SK-N-MC (cell line): ENCODE results near the gene PLEKHD1.

ENCODE experiments used
- DNase-seq: peaks from one replicate; pipeline ENCODE4 v3.0.0-alpha.2; 2011; ENCODE audit warnings: low read depth, low spot score
- H3K27ac ChIP-seq: fragments of 200-600 bp; sonication (generic); 2 replicates; pipeline ENCODE4 v1.5.1; 2016; ENCODE audit warnings: mixed run types
- H3K36me3 ChIP-seq: fragments of 200-600 bp; sonication (generic); 2 replicates; pipeline ENCODE4 v1.6.1; 2017; ENCODE audit warnings: antibody characterized with exemption, low read length, mixed read lengths; ENCODE audit not compliant: insufficient read depth
- H3K4me3 ChIP-seq: fragments of 200-600 bp; sonication (generic); 2 replicates; pipeline ENCODE4 v1.5.1; 2016
- H3K9ac ChIP-seq: fragments of 200-600 bp; sonication (generic); 2 replicates; pipeline ENCODE4 v1.8.0; 2017; ENCODE audit warnings: mixed run types, mixed read lengths; ENCODE audit not compliant: insufficient read length
- H3K9me3 ChIP-seq: fragments of 200-600 bp; sonication (generic); 2 replicates; pipeline ENCODE4 v1.6.1; 2017; ENCODE audit warnings: low read depth, mild to moderate bottlenecking, antibody characterized with exemption, low read length, moderate library complexity, mixed read lengths
- EZH2 ChIP-seq: fragments of 200-600 bp; sonication (generic); IDR thresholded peaks from one replicate; pipeline ENCODE4 v1.6.1; 2017; ENCODE audit warnings: antibody characterized with exemption
- FOXP2 ChIP-seq: optimal IDR thresholded peaks from 2 replicates; pipeline ENCODE3; 2011; ENCODE audit warnings: mild to moderate bottlenecking, moderate library complexity; ENCODE audit not compliant: insufficient read depth; ENCODE audit errors: extremely low read length, control extremely low read depth
- POLR2AphosphoS5 ChIP-seq: IDR thresholded peaks from 2 replicates; pipeline ENCODE4 v1.6.1; 2012; ENCODE audit warnings: mild to moderate bottlenecking, low read depth, low read length, borderline replicate concordance

Gene PLEKHD1

GRCh38 chr14:69574263-69574953, 89.9 kb downstream of the PLEKHD1 start, which contains the start of gene CCDC177:
Gene CCDC177 (minus strand): TSS chr14:69574871. CDS start chr14:69573622, 1,249 bp downstream.
- H3K27ac ChIP-seq = no peak within 1 kb of the TSS
- DNase-seq = no peak
- no peaks in the 10 kb centered on the region for H3K36me3 ChIP-seq
- no peak for TF ChIP-seq POLR2AphosphoS5
- no peak for TF ChIP-seq EZH2
- no peak for TF ChIP-seq FOXP2
- peak within 1 kb of the TSS; percentile 60 for H3K4me3 ChIP-seq
- H3K9me3 ChIP-seq = no peaks in the 10 kb centered on the region
- no peak within 1 kb of the TSS for H3K9ac ChIP-seq

- TF ChIP-seq FOXP2 = no peak
- no peak for TF ChIP-seq POLR2AphosphoS5
- no peak for TF ChIP-seq EZH2
- DNase-seq = no peak
Measured at GRCh38 chr14:69574954-69575295, 90.4 kb downstream of the PLEKHD1 start.

GRCh38 chr14:69579476-69579875, 94.9 kb downstream of the PLEKHD1 start:
- TF ChIP-seq FOXP2 = no peak
- no peak for TF ChIP-seq EZH2
- no peak for TF ChIP-seq POLR2AphosphoS5
- DNase-seq = no peak
- no peak overlapping the region for H3K9ac ChIP-seq
- H3K9me3 ChIP-seq = no peaks in the 10 kb centered on the region
- no peaks in the 10 kb centered on the region for H3K36me3 ChIP-seq
- no peak overlapping the region for H3K4me3 ChIP-seq
- no peak overlapping the region for H3K27ac ChIP-seq

More at GRCh38 chr14:69574954-69575295, 90.4 kb downstream of the PLEKHD1 start:
- no peak overlapping the region for H3K27ac ChIP-seq
- no peak overlapping the region for H3K9ac ChIP-seq
- H3K9me3 ChIP-seq = no peaks in the 10 kb centered on the region
- H3K4me3 ChIP-seq = no peak overlapping the region
- H3K36me3 ChIP-seq = no peaks in the 10 kb centered on the region

GRCh38 chr14:69580009-69580577, 95.6 kb downstream of the PLEKHD1 start:
- H3K4me3 ChIP-seq = no peak overlapping the region
- H3K36me3 ChIP-seq = no peaks in the 10 kb centered on the region
- H3K9ac ChIP-seq = no peak overlapping the region
- DNase-seq = no peak
- no peak overlapping the region for H3K27ac ChIP-seq
- no peaks in the 10 kb centered on the region for H3K9me3 ChIP-seq
- TF ChIP-seq EZH2 (no peak), POLR2AphosphoS5 (no peak), FOXP2 (no peak)
